Stimulated activated CD4-positive, alpha-beta T cell treated with anti-CD3 and anti-CD28 coated beads, Interleukin-15, amount 100 ng/mL, for 1 hour (primary cell): ENCODE results near the gene LTB4R.

Experiments used
- DNase-seq, 2 donors: peaks; one replicate each; pipeline ENCODE4 v3.0.0-alpha.2; 2020; ENCODE audit warnings: low read depth in 1 of 2, low spot score in 1 of 2

The LTB4R gene

GRCh38 chr14:24278424-24278823 is 32.9 kb upstream of the LTB4R start:
- DNase-seq, result no peak

DNA sequence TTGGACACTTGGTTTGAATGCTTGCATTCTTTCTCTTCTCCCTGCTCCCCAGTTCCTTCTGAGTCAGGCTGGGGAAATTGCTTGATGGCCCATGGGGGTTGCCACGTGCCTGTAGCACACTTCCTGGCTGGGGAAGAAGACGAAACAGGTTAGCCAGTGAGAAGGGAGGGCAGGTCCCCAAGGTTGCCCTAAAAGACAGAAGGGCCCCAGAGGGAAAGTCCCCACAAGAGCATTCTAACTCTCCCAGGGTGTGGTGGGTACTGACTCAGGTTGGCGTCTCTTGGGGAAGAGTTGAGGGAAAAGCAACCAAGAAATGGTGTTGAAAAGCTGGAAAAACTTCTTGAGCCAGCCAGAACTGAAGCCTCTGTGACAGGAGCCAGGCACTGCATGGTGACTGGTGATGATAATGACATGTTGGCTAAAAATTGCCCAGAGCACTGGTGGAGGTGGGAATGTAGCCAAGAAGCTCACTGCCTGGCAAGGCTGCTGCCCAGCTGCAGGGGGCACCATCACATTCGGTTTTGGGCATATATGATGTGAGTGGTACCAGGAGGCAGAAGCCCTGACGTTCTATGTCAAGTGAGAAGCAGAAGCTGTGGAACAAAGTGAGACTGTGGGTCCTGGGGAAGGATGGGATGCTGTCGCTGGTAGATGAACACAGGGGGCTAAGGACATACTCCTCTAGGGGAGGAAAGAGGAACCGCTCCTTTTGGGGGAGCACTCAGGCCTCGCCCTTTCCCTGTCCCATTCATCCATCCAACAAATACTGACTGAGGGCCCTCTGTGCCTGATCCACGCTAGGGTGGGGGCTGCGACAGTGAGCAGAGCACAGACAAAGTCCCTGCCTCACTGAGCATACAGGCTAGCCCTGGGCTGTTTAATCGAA is 31.8 kb upstream of the LTB4R start:
- DNase-seq, result peak in 1 of 2 donors; percentile 30

DNA sequence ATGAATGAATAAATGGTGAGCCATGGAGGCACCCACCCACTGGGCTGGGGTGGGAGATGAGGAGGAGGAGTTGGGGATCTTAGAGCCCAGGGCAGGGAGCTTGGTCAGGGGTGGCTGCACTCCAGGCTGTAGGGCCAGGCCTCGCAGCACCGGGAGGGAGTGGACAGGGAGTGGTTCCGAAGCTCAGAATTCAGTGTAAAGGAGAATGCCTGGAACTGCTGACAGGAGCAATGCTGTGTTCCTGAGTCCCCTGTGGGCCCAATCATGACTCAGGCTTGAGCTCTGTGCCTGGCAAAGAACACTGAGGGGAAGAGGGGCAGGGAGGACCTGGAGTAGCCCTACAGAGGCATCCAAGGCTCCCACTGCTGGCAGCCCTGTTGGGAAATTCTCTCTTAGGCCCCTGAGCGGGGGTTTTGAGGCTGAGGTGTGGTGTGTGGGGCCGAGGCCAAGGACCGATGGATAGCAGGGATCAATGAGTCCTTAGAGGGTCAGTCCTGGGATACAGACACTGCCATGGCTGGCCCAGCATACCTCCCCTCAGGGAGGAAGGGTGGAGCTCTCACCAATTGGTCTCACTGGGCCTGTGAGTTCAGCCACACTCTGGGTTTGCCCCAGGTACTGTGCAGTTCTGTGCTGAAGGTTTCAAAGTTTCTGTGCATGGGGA is 30.4 kb upstream of the LTB4R start:
- DNase-seq, result no peak

GRCh38 chr14:24281636-24282035 is 29.7 kb upstream of the LTB4R start:
- no peak for DNase-seq

GRCh38 chr14:24282736-24283135 is 28.6 kb upstream of the LTB4R start:
- DNase-seq, result no peak

DNA sequence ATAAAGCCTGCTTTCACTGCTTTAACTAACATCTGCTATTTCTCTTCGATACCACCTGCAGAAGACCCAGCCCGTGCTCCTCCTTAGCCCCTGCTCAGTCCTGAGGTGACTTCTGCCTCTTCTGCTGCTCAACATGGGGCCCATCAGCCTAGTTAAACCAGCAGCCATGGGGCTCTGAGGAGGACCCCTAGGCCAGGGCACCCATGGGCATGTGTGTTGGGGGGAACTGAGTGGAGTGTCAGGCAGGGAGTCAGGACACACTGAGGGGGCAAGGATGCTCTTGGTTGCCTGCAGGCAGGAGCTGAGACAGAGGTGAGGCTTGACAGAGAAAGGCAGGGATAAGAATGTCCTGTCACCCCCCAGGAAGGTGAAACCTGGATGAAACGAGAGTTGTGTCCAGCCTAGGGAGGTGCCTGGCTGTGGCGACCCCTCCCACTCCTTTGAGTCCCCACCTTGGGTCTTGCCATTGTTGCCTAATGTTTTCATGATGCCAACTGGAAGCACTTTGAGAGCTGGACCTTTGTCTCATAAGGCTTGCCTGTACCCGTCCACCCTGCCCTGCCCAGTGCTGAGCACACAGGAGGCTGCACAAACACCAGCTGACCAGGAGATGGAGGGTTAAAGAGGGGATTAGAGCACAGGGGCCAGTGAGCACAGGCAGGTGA is 27.4 kb upstream of the LTB4R start:
- DNase-seq, result no peak

GRCh38 chr14:24284501-24285035 is 26.7 kb upstream of the LTB4R start:
- DNase-seq, result no peak

DNA sequence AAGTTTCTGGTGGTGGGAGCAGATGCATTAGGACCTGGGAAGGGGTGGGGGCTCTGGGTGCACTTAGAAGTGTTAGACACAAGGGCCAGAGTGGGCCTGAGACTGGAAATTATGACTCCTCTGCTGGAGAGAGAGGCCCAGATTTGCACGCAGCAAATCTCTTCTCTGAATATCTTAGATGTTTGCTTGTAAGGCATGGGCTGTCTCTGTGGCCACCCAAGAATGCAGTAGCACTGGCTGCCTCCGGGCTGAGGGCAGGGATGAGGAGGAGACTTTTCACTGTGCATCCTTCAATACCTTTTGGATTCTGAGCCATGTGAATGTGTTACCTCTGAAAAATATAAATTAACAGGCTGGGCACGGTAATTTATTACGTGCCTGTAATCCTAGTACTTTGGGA is 26.0 kb upstream of the LTB4R start:
- no peak for DNase-seq

GRCh38 chr14:24286996-24287395 is 24.3 kb upstream of the LTB4R start:
- no peak for DNase-seq

DNA sequence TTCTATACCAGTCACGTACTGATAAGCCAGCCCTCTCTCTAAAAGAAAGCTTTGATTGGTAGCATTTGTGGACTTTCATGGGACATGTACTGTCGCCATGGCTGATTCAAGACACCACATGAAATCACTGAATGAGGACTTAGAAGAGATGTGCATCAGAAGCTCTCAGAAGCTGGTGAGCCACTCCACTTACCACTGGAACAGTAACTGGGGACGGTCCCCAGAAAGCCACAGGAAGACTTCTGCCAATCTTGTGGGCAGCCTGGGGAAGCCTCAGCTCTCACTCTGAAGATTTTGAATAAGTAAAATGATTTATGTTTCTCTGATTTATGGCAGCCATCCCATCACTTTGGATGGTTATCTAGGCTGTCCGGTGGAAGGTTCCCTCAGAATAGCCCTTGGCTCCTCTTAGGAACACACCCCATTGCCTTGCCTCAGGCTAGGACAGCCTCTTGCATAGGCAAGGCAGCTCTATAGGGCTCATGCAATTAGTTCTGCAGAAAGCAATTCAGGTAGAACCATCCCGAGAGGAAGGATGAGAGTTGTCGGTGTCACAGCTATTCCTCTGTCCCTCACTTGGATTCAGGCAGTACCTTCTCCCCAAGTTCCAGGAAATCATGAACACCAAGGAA is 21.5 kb upstream of the LTB4R start:
- no peak for DNase-seq

GRCh38 chr14:24290746-24291145 is 20.6 kb upstream of the LTB4R start:
- DNase-seq, result no peak

- no peak for DNase-seq
Observed at GRCh38 chr14:24291446-24292117, 19.7 kb upstream of the LTB4R start.

GRCh38 chr14:24292118-24292807 is 19.0 kb upstream of the LTB4R start:
- no peak for DNase-seq

GRCh38 chr14:24293525-24293924 is 17.8 kb upstream of the LTB4R start:
- DNase-seq, result no peak

DNA sequence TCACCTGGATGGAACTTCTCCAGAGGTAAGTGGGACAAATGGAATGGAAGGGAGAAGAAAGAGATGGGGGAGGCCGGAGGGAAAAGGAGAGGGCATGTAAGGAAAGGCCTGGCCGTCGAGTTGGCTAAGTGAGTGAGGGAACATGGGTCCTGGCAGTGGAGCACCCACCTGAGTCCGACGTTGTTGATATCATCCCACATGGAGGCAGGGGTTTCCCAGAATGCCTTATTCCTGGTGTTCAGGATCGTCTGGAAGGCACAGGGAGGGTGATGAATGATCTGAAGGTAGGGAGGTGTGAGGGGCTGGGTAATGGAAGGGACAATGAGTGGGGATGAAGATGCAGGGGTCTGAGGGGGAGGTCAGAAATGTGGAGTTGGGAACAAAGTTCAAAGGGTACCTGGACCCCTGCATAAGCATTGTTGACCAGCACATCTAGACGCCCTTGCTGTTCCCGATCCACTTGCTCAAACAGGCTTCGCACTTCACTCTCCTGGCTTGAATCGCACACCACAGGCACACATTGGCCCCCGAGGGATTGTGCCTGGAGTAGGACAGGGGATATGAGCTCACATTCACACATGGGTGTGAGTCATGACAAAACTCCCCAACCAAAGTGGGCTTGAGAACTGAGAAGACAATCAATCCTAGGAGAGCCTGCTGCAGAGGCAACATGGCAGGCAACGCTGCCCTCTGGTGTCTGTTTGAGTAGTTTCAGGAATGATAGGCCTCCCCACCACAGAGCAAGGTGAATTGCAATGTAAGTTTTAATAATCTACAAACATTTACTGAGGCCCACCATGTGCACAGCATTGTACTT is 14.8 kb upstream of the LTB4R start:
- peak; percentile 46 to 48 for DNase-seq

DNA sequence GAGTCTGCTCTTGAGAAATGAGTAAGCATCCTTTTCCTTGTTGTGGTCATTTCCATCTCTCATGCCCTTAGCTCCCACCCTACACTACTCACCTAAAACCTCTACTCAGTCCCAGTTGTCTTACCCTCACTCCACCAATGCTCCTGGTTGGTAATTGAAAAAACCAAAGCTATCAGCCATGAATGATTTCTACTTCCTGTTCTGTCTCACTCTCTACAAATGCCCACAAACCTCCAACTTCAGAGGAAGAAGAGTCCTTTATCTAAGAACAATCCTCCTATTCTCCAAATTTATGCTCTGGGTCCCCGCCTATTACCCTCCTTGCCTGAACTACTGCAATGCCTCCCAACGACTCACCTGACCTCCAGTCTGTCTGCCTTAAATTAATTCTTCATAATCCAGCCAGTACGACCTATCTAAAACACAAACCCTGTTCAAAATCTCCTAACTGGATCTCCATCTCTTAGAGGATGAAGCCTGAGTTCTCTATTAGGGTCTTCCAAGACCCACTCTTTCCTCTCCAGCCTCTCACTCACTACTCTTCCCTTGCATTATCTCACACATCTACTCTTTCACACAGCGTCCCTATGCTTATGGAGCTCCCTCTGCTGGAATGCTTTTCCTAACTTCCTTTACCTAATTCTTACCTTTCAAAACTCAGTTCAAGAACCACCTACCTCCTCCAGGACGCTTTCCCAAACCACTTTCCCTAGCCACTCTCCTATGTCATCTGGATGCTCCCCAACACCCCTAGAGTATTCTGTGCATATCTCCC is 13.9 kb upstream of the LTB4R start:
- DNase-seq, result no peak

GRCh38 chr14:24298892-24299254 is 12.4 kb upstream of the LTB4R start:
- no peak for DNase-seq
